ENCODE data around the gene AQP1. TPM values are rescaled to one million over a fixed set of nuclear protein-coding genes. Genes with fewer than 3 reads are reported as not detected.

The AQP1 gene
- total and polyA plus RNA-seq, 2 of the 13 experiments (the other 11 are each of a cell fraction or from before 2014, with no cell fraction given) = not detected

DNA sequence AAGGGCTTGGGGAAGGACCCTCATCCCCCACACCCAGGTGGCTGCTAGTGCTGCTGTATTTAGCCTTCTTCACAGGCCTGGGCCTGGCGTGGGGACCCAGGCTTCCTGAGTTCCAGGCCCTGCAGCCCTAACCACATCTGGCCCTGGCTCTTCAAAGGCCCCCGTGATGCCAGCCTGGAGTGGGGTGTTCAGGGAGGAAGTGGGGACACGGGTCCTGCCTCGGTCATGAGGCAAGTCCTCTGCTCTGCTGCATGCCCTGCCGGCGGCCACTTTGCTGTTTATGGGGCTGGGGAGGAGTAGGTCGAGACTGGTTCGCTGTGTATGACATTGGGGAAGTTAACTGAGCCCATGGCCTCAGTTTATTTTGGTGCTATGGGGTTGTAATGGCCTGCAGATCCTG is 8.5 kb upstream of the AQP1 start:
- intact Hi-C loops (cut with micrococcal nuclease; ENCODE audit: unreplicated experiment) = no loop called here
- POLR2A ChIA-PET = no interaction called here

More for the DNA sequence above, 8.5 kb upstream of the AQP1 start:
- Histone ChIP-seq H3K27ac (ENCODE audit: extremely low read length, insufficient read depth, low read length) (no peak overlapping the region), H3K4me3 (replicated peaks in 1 of 3; ENCODE audit: insufficient read depth in 1 of 3, low read depth in 2 of 3, low read length in 3 of 3) (no peak overlapping the region), H3K9me3 (ENCODE audit: low read length) (no peaks in the 10 kb centered on the region), H3K4me2 (ENCODE audit: low read depth, low read length) (no peak overlapping the region), H3K9ac (ENCODE audit: insufficient read depth, low read depth, low read length) (no peak overlapping the region), H3K4me1 (ENCODE audit: insufficient read depth, low read length) (no peaks in the 10 kb centered on the region), H3K27me3 (ENCODE audit: control insufficient read depth in 1 of 2, insufficient read depth in 2 of 2, low read length in 2 of 2) (no peaks in the 10 kb centered on the region; a peak in 1 of 5 replicates), H2AFZ (ENCODE audit: low read length) (no peak overlapping the region), H3K79me2 (ENCODE audit: insufficient read depth, low read length) (no peaks in the 10 kb centered on the region), H3K36me3 (replicated peaks in 1 of 2; ENCODE audit: control insufficient read depth in 1 of 2, insufficient read depth in 2 of 2, low read length in 2 of 2) (no peaks in the 10 kb centered on the region), H4K20me1 (ENCODE audit: insufficient read depth, low read length) (no peaks in the 10 kb centered on the region)
- in situ Hi-C loops (cut with HindIII; ENCODE audit: extremely low pct_ligation_motif_present, low pct_unique_long_range_greater_than_20kb) = no loop called here
- no peak for ATAC-seq
- no TSS peak for BruUV-seq (replicated peaks)
- no peak for TF ChIP-seq ZSCAN9 (CRISPR knock-in tag; IDR thresholded peaks at IDR 0.05; ENCODE audit: borderline replicate concordance)
- TF ChIP-seq ZC3H13 (CRISPR knock-in tag; IDR thresholded peaks at IDR 0.05) = no peak
- no peak for TF ChIP-seq ZNF160 (CRISPR knock-in tag; IDR thresholded peaks at IDR 0.05)
- TF ChIP-seq SAFB2 (CRISPR knock-in tag; IDR thresholded peaks at IDR 0.05; ENCODE audit: borderline replicate concordance, low read depth) = no peak
- TF ChIP-seq ATF4 (CRISPR knock-in tag; IDR thresholded peaks at IDR 0.05) = no peak
- TF ChIP-seq NFE2 (CRISPR knock-in tag; IDR thresholded peaks at IDR 0.05) = no peak
- TF ChIP-seq CEBPB (IDR thresholded peaks at IDR 0.05; ENCODE audit: borderline replicate concordance, low read depth, low read length) = no peak
- TF ChIP-seq SMARCE1 (IDR thresholded peaks at IDR 0.05; ENCODE audit: borderline replicate concordance) = no peak
- TF ChIP-seq, protein P1, sequence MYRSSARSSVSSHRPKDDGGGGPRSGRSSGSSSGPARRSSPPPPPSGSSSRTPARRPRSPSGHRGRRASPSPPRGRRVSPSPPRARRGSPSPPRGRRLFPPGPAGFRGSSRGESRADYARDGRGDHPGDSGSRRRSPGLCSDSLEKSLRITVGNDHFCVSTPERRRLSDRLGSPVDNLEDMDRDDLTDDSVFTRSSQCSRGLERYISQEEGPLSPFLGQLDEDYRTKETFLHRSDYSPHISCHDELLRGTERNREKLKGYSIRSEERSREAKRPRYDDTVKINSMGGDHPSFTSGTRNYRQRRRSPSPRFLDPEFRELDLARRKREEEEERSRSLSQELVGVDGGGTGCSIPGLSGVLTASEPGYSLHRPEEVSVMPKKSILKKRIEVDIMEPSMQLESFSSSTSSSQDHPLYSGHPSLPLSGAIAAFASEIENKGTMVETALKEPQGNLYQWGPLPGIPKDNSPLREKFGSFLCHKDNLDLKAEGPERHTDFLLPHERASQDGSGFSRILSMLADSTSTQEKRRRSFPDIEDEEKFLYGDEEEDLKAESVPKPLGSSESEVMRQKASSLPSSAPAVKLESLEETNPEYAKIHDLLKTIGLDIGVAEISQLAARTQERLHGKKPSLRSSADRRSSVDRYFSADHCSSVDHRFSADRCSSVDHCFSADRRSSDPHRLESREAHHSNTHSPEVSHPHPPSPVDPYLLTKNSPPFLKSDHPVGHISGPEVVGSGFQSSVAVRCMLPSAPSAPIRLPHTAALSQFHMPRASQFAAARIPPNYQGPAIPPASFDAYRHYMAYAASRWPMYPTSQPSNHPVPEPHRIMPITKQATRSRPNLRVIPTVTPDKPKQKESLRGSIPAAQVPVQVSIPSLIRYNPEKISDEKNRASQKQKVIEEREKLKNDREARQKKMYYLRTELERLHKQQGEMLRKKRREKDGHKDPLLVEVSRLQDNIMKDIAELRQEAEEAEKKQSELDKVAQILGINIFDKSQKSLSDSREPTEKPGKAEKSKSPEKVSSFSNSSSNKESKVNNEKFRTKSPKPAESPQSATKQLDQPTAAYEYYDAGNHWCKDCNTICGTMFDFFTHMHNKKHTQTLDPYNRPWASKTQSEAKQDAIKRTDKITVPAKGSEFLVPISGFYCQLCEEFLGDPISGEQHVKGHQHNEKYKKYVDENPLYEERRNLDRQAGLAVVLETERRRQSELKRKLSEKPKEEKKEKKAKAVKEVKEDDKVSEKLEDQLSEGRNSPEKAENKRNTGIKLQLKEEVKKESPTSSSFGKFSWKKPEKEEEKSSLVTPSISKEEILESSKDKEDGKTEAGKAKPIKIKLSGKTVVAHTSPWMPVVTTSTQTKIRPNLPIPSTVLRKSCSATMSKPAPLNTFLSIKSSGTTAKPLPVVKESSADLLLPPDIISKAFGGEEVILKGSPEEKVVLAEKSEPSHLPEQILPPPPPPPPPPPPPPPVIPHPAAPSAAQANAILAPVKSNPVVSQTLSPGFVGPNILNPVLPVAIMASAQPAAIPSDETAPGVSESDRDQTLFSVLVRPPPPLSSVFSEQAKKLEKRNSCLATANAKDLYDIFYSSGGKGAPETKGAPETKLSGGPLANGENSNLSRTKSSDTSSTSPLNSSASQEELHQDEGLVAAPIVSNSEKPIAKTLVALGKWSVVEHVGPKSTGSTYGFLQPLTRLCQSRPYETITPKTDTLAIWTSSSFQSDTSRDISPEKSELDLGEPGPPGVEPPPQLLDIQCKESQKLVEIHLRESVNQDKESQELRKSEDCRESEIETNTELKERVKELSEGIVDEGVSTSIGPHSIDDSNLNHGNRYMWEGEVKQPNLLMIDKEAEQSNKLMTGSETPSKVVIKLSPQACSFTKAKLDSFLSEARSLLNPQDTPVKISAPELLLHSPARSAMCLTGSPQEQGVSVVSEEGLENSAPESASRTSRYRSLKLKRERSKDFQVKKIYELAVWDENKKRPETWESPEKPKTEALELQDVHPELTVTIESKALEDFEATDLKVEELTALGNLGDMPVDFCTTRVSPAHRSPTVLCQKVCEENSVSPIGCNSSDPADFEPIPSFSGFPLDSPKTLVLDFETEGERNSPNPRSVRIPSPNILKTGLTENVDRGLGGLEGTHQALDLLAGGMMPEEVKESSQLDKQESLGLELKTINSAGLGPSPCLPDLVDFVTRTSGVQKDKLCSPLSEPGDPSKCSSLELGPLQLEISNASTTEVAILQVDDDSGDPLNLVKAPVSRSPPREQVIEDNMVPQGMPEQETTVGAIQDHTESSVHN (CRISPR knock-in tag; IDR thresholded peaks at IDR 0.05) = no peak
- no peak for TF ChIP-seq ZNF7 (CRISPR knock-in tag; IDR thresholded peaks at IDR 0.05)
- no peak for TF ChIP-seq CBX5 (CRISPR knock-in tag; IDR thresholded peaks at IDR 0.05; ENCODE audit: borderline replicate concordance)
- TF ChIP-seq ETV6 (CRISPR knock-in tag; conservative IDR thresholded peaks at IDR 0.05) = no peak
- TF ChIP-seq, protein P2, sequence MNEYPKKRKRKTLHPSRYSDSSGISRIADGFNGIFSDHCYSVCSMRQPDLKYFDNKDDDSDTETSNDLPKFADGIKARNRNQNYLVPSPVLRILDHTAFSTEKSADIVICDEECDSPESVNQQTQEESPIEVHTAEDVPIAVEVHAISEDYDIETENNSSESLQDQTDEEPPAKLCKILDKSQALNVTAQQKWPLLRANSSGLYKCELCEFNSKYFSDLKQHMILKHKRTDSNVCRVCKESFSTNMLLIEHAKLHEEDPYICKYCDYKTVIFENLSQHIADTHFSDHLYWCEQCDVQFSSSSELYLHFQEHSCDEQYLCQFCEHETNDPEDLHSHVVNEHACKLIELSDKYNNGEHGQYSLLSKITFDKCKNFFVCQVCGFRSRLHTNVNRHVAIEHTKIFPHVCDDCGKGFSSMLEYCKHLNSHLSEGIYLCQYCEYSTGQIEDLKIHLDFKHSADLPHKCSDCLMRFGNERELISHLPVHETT (CRISPR knock-in tag; conservative IDR thresholded peaks at IDR 0.05) = no peak
- TF ChIP-seq ZFYVE20 (CRISPR knock-in tag; IDR thresholded peaks at IDR 0.05; ENCODE audit: borderline replicate concordance, low read depth) = no peak
- TF ChIP-seq ZNF589 (CRISPR knock-in tag; conservative IDR thresholded peaks at IDR 0.05) = no peak
- TF ChIP-seq ZNF598 (CRISPR knock-in tag; IDR thresholded peaks at IDR 0.05; ENCODE audit: borderline replicate concordance) = no peak
- TF ChIP-seq ISL2 (CRISPR knock-in tag; IDR thresholded peaks at IDR 0.05) = no peak
- no peak for DNase-seq (ENCODE audit: low spot score)
- 7% methylated on average over 5 of the region's 8 CpGs for WGBS (ENCODE audit: low lambda C conversion rate)
- FAIRE-seq = no peak
- CTCF ChIA-PET (ENCODE audit: low intra/inter-chr PET ratio, low total read pairs) = no interaction called here
